IPS-18c (cell line): Measurements from ENCODE around the gene CNN2.

Source experiments
- H3K4me3 ChIP-seq: 2 replicates; pipeline ENCODE4 v1.7.0; 2013; ENCODE audit warnings: low read depth, mild to moderate bottlenecking, low read length, moderate library complexity; ENCODE audit not compliant: insufficient read depth
- H3K9me3 ChIP-seq: one replicate; pipeline ENCODE4 v1.6.1; 2013; ENCODE audit warnings: mild to moderate bottlenecking, low read length, moderate library complexity; ENCODE audit not compliant: control insufficient read depth, insufficient read depth

Gene CNN2

GRCh38 chr19:1066251-1066747 is 39.9 kb downstream of the CNN2 start:
- no peaks in the 10 kb centered on the region for H3K9me3 ChIP-seq
- 0 out of 2 replicates have a peak overlapping the region, but pooled peaks have one; percentile 59 for H3K4me3 ChIP-seq

GRCh38 chr19:1066748-1067340 is 40.4 kb downstream of the CNN2 start, which contains the start of gene ARHGAP45:
Gene ARHGAP45, plus strand, starts transcription at chr19:1067167. Its CDS starts 239 bp downstream, at chr19:1067406.
- peak within 1 kb of the TSS; percentile 59 for H3K4me3 ChIP-seq
- no peaks in the 10 kb centered on the region for H3K9me3 ChIP-seq

GRCh38 chr19:1067341-1067957 is 41.0 kb downstream of the CNN2 start:
- H3K4me3 ChIP-seq = peak overlapping the region; percentile 59

GRCh38 chr19:1068009-1069001 is 41.9 kb downstream of the CNN2 start:
- no peak overlapping the region for H3K4me3 ChIP-seq
- no peaks in the 10 kb centered on the region for H3K9me3 ChIP-seq

More at GRCh38 chr19:1067341-1067957, 41.0 kb downstream of the CNN2 start:
- H3K9me3 ChIP-seq = no peaks in the 10 kb centered on the region

GRCh38 chr19:1069009-1069779 is 42.8 kb downstream of the CNN2 start:
- no peak overlapping the region for H3K4me3 ChIP-seq
- H3K9me3 ChIP-seq = no peaks in the 10 kb centered on the region

- no peaks in the 10 kb centered on the region for H3K9me3 ChIP-seq
- peak overlapping the region; percentile 56; the same call in 1 of the 2 replicates for H3K4me3 ChIP-seq
These were observed 44.1 kb downstream of the CNN2 start for GRCh38 chr19:1070576-1070930.

- Histone ChIP-seq H3K4me3 (peak overlapping the region; percentile 56), H3K9me3 (no peaks in the 10 kb centered on the region)
These were observed 44.8 kb downstream of the CNN2 start for GRCh38 chr19:1070931-1071791.

GRCh38 chr19:1072371-1073015 is 46.1 kb downstream of the CNN2 start:
- H3K4me3 ChIP-seq = no peak overlapping the region

GRCh38 chr19:1073063-1073955 is 46.9 kb downstream of the CNN2 start:
- no peaks in the 10 kb centered on the region for H3K9me3 ChIP-seq
- H3K4me3 ChIP-seq = no peak overlapping the region

More at GRCh38 chr19:1072371-1073015, 46.1 kb downstream of the CNN2 start:
- H3K9me3 ChIP-seq = no peaks in the 10 kb centered on the region

GRCh38 chr19:1073956-1074517 is 47.6 kb downstream of the CNN2 start:
- H3K9me3 ChIP-seq = no peaks in the 10 kb centered on the region
- H3K4me3 ChIP-seq = no peak overlapping the region

GRCh38 chr19:1074544-1075283 is 48.3 kb downstream of the CNN2 start:
- H3K9me3 ChIP-seq = no peaks in the 10 kb centered on the region
- H3K4me3 ChIP-seq = no peak overlapping the region

GRCh38 chr19:1076046-1076386 is 49.6 kb downstream of the CNN2 start:
- Histone ChIP-seq H3K9me3 (no peaks in the 10 kb centered on the region), H3K4me3 (no peak overlapping the region)

GRCh38 chr19:1076951-1077350 is 50.5 kb downstream of the CNN2 start:
- H3K9me3 ChIP-seq = no peaks in the 10 kb centered on the region
- no peak overlapping the region for H3K4me3 ChIP-seq

- no peaks in the 10 kb centered on the region for H3K9me3 ChIP-seq
- H3K4me3 ChIP-seq = no peak overlapping the region
These were observed 53.2 kb downstream of the CNN2 start for GRCh38 chr19:1079566-1080111.
